PFSK-1 (cell line): ENCODE measurements around the gene MAN1C1.

Source experiments
- POLR2AphosphoS5 ChIP-seq: IDR thresholded peaks from 2 replicates; pipeline ENCODE4 v1.6.1; 2012; ENCODE audit warnings: low read depth, mild to moderate bottlenecking, control low read depth, low read length, moderate library complexity
- SIN3A ChIP-seq: IDR thresholded peaks from 2 replicates; pipeline ENCODE4 v1.6.1; 2012; ENCODE audit warnings: mild to moderate bottlenecking, low read length, moderate library complexity, borderline replicate concordance; ENCODE audit not compliant: insufficient read depth
- TAF1 ChIP-seq: IDR thresholded peaks from 2 replicates; pipeline ENCODE4 v1.6.1; 2012; ENCODE audit warnings: low read length, control low read depth, borderline replicate concordance; ENCODE audit not compliant: insufficient read depth

DNA sequence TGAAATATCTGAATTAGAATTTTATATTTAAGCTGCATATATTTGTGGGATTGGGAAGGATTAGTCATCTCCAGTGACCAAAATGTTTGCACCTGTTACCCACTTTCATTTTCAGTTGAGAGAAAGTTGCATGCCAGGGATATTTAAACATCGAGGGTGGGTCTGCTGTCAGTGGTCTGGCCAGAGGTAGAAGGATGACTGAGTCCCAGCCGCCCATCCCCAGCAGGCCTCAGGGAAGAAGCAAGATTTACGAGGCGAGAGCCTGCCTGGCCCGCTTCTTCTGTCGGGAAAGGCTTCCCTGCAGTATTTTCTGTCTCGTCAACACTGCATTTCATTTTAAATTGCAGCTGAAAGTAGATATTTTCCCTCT is 1.4 kb upstream of the MAN1C1 start:
- TF ChIP-seq POLR2AphosphoS5 (no peak), SIN3A (no peak), TAF1 (no peak)
